Endothelial cell of umbilical vein (primary cell): ENCODE data around the gene POU6F2. TPM values are rescaled to one million over a fixed set of nuclear protein-coding genes. Genes with fewer than 3 reads are reported as not detected.

Source experiments
- BruUV-seq: library from RNA; stranded (reverse); fragments of 400-500 nt; replicated peaks from 2 replicates; lab custom pipeline; 2021; lab: Mats Ljungman, UMichigan
- CTCF ChIA-PET: fragments of 300-600, 350-600 bp; sonication (Branson Sonifier 250); formaldehyde crosslinking; loops from one replicate; lab custom pipeline; 2021; ENCODE audit warnings: antibody characterized with exemption, inconsistent platforms; lab: Charles Lee
- POLR2A ChIA-PET: fragments of 300-600, 350-600 bp; sonication (Branson Sonifier 250); formaldehyde crosslinking; loops from one replicate; lab custom pipeline; 2021; ENCODE audit warnings: antibody characterized with exemption, inconsistent platforms; lab: Charles Lee
- DNase-seq: peaks from one replicate; pipeline ENCODE4 v3.0.0-alpha.2; 2011; ENCODE audit warnings: low read depth, low spot score
- FAIRE-seq: peaks from 2 replicates; lab custom pipeline; 2011; peaks lifted over from hg19 to GRCh38; lab: Jason Lieb, UNC
- H2AFZ ChIP-seq: 2 replicates; pipeline ENCODE4 v1.6.0; 2012; ENCODE audit warnings: low read depth, low read length, control low read depth, inconsistent platforms
- H3K27ac ChIP-seq: 2 replicates; pipeline ENCODE4 v1.5.1; 2011; ENCODE audit warnings: low read depth, mild to moderate bottlenecking, control low read depth, low read length, moderate library complexity; ENCODE audit not compliant: insufficient read depth
- H3K27me3 ChIP-seq, 2 experiments: 2 replicates each; pipeline versions ENCODE4 v1.6.0 to v1.6.1; 2011; ENCODE audit warnings: low read length in 2 of 2, mixed read lengths in 1 of 2; ENCODE audit not compliant: control insufficient read depth in 2 of 2, insufficient read depth in 2 of 2
- H3K36me3 ChIP-seq, 2 experiments: 2 replicates in 1 of 2; 3 replicates in 1 of 2; pipeline ENCODE4 v1.5.1; 2011; ENCODE audit warnings: low read length in 2 of 2, mild to moderate bottlenecking in 1 of 2, moderate library complexity in 1 of 2; ENCODE audit not compliant: control insufficient read depth in 2 of 2, insufficient read depth in 2 of 2; ENCODE audit errors: extremely low read depth in 1 of 2
- H3K4me1 ChIP-seq: 3 replicates; pipeline ENCODE4 v1.5.1; 2011; ENCODE audit warnings: mild to moderate bottlenecking, low read length; ENCODE audit not compliant: control insufficient read depth, insufficient read depth; ENCODE audit errors: extremely low read depth
- H3K4me2 ChIP-seq: 2 replicates; pipeline ENCODE4 v1.6.1; 2011; ENCODE audit warnings: low read length, control low read depth, mixed read lengths; ENCODE audit not compliant: insufficient read depth
- H3K4me3 ChIP-seq, 3 experiments: fragments of 200-600 bp in 1 of 3; sonication (generic), shearing (Covaris generic) in 1 of 3; replicated peaks in 1 of 3; 2 replicates each; pipeline ENCODE4 v1.5.1; 2011 to 2016; ENCODE audit warnings: control low read depth in 3 of 3, low read length in 3 of 3, mild to moderate bottlenecking in 2 of 3, inconsistent platforms in 1 of 3, low read depth in 1 of 3, moderate library complexity in 1 of 3; ENCODE audit not compliant: insufficient read depth in 1 of 3
- H3K79me2 ChIP-seq: 2 replicates; pipeline ENCODE4 v1.6.0; 2012; ENCODE audit warnings: low read length, inconsistent platforms; ENCODE audit not compliant: control insufficient read depth, insufficient read depth
- H3K9ac ChIP-seq: replicated peaks from 2 replicates; pipeline ENCODE3; 2011; ENCODE audit warnings: low read length, control low read depth; ENCODE audit not compliant: insufficient read depth; ENCODE audit errors: extremely low read depth
- H3K9me1 ChIP-seq: replicated peaks from 3 replicates; pipeline ENCODE4 v1.6.0; 2011; ENCODE audit warnings: mild to moderate bottlenecking, low read length; ENCODE audit not compliant: control insufficient read depth, insufficient read depth; ENCODE audit errors: extremely low read depth
- H3K9me3 ChIP-seq: replicated peaks from 2 replicates; pipeline ENCODE4 v1.5.1; 2012; ENCODE audit warnings: low read length, inconsistent platforms; ENCODE audit not compliant: control insufficient read depth, insufficient read depth
- H4K20me1 ChIP-seq: replicated peaks from 2 replicates; pipeline ENCODE3; 2011; ENCODE audit warnings: mild to moderate bottlenecking, low read length; ENCODE audit not compliant: control insufficient read depth, insufficient read depth; ENCODE audit errors: extremely low read depth
- CTCF ChIP-seq, 2 donors: IDR thresholded peaks; 1 replicate in 1 of 2; 2 replicates in 1 of 2; pipeline ENCODE4 v1.5.1; 2011; ENCODE audit warnings: low read length in 2 of 2, mild to moderate bottlenecking in 2 of 2, moderate library complexity in 2 of 2, control low read depth in 1 of 2, inconsistent platforms in 1 of 2, low read depth in 1 of 2; ENCODE audit not compliant: insufficient read depth in 1 of 2; ENCODE audit errors: extremely low read depth in 1 of 2
- EZH2 ChIP-seq: IDR thresholded peaks from 2 replicates; pipeline ENCODE4 v1.6.1; 2012; ENCODE audit warnings: borderline replicate concordance, low read depth, mild to moderate bottlenecking, moderate library complexity, low read length, inconsistent platforms; ENCODE audit not compliant: severe bottlenecking
- FOS ChIP-seq: IDR thresholded peaks from 2 replicates; pipeline ENCODE4 v1.6.1; 2011; ENCODE audit warnings: mild to moderate bottlenecking, low read length, moderate library complexity, borderline replicate concordance; ENCODE audit not compliant: insufficient read depth
- GATA2 ChIP-seq: IDR thresholded peaks from 2 replicates; pipeline ENCODE4 v1.7.0; 2011; ENCODE audit warnings: low read depth, mild to moderate bottlenecking, moderate library complexity, mixed read lengths, low read length; ENCODE audit not compliant: insufficient read length, insufficient read depth
- JUN ChIP-seq: IDR thresholded peaks from 2 replicates; pipeline ENCODE4 v1.6.1; 2011; ENCODE audit warnings: borderline replicate concordance, low read depth; ENCODE audit not compliant: insufficient read length, insufficient read depth
- MYC ChIP-seq: IDR thresholded peaks from one replicate; pipeline ENCODE4 v1.6.1; 2011; ENCODE audit warnings: mild to moderate bottlenecking, low read depth, low read length
- POLR2A ChIP-seq: IDR thresholded peaks from 2 replicates; pipeline ENCODE4 v1.6.1; 2012; ENCODE audit warnings: low read depth, mild to moderate bottlenecking, control low read depth, low read length
- POLR2AphosphoS5 ChIP-seq: IDR thresholded peaks from 2 replicates; pipeline ENCODE4 v1.6.1; 2012; ENCODE audit warnings: low read depth, mild to moderate bottlenecking, control low read depth, low read length, moderate library complexity; ENCODE audit not compliant: insufficient read depth
- dilution Hi-C: fragments of 300-500 bp; cut with MboI; formaldehyde crosslinking; loops from one replicate; pipeline ENCODE4 v1.15.0; 2019; ENCODE audit warnings: low sequenced_read_pairs; ENCODE audit not compliant: extremely low pct_ligation_motif_present
- intact Hi-C: fragments of 100-400 bp; cut with micrococcal nuclease; formaldehyde crosslinking; loops from one replicate; pipeline ENCODE4 v1.10.0; 2022
- polyA plus RNA-seq, 4 experiments: library from polyadenylated mRNA; depleted of rRNA in 3 of 4; stranded (reverse) in 3 of 4; unstranded in 1 of 4; fragments of >200 nt; gene quantifications; 2 replicates each; pipeline versions ENCODE4 v1.2.1 to v1.2.3, GENCODE V29; 2011 to 2012; ENCODE audit warnings: missing spikeins in 1 of 4
- total RNA-seq: library from RNA; stranded (reverse); gene quantifications from 2 replicates; pipeline ENCODE4 v1.2.3, GENCODE V29; 2021
- TF ChIP-seq, protein P1 (sequence below): IDR thresholded peaks from 2 replicates; pipeline ENCODE4 v1.6.1; 2011; ENCODE audit not compliant: insufficient read depth, insufficient read length

POU6F2 gene
- total and polyA plus RNA-seq, 2 donors (not counting 3 experiments of a cell fraction or from before 2014, with no cell fraction given), result 0.29 TPM; not detected in 1

DNA sequence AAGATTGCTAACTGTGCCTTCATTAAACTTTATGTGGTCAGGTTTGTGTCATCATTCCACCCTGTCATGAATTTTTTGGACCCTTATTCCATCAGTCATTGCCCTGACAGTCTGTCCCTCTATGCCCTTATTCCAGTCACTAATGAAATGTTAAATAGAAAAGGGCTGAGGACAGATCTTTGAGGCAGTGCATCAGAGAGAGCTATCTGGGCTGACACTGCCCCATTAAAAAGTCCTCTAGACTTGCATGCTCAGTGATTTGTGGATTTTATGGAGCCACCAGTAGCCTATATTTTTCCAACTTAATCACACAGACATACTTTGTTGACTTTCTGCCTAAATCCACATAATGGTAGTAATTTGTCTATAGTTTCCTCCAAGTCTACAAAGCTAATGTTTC is 323.8 kb downstream of the POU6F2 start:
- Histone ChIP-seq H3K36me3 (no peaks in the 10 kb centered on the region), H3K9ac (no peak overlapping the region), H3K27ac (no peak overlapping the region), H3K79me2 (no peaks in the 10 kb centered on the region), H3K4me3 (no peak overlapping the region), H3K9me3 (no peaks in the 10 kb centered on the region), H3K4me2 (no peak overlapping the region), H3K4me1 (no peaks in the 10 kb centered on the region), H4K20me1 (no peaks in the 10 kb centered on the region), H3K27me3 (no peaks in the 10 kb centered on the region), H2AFZ (no peak overlapping the region), H3K9me1 (no peaks in the 10 kb centered on the region)
- TF ChIP-seq EZH2 (no peak), JUN (no peak)
- TF ChIP-seq, protein P1, sequence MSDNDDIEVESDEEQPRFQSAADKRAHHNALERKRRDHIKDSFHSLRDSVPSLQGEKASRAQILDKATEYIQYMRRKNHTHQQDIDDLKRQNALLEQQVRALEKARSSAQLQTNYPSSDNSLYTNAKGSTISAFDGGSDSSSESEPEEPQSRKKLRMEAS, result no peak
- FAIRE-seq (no peak), DNase-seq (no peak)
- dilution Hi-C loops, result no loop called here
- no TSS peak for BruUV-seq
- ChIA-PET POLR2A (no interaction called here), CTCF (no interaction called here)
- intact Hi-C loops, result no loop called here

DNA sequence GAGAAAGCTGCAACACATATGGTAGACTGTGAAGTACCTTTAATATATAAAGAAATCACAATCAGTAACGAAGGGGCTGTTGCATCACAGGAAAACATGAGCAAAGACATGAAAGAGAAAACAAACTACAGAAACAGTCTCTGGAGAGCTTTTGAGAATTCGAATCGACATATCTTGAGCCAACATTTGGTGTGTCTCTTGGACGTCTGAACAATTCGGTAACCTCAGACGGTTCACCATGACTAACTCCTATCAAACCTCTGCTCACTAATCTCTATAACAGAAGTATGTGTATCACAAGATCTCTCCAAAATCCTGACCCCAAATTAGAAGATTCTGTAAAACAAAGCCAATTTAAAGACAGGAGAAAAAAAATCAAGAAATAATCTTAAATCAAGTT is 326.5 kb downstream of the POU6F2 start:
- dilution Hi-C loops (no loop called here), intact Hi-C loops (no loop called here)
- no peak overlapping the region for H3K4me3 ChIP-seq
- FAIRE-seq, result no peak
- no peaks in the 10 kb centered on the region for H3K4me1 ChIP-seq
- no peak for DNase-seq
- H3K36me3 ChIP-seq, result no peaks in the 10 kb centered on the region
- H3K27me3 ChIP-seq, result no peaks in the 10 kb centered on the region
- H4K20me1 ChIP-seq, result no peaks in the 10 kb centered on the region
- H3K9me3 ChIP-seq, result no peaks in the 10 kb centered on the region
- no peaks in the 10 kb centered on the region for H3K9me1 ChIP-seq
- no peak overlapping the region for H3K9ac ChIP-seq
- no TSS peak for BruUV-seq
- TF ChIP-seq EZH2 (no peak), POLR2AphosphoS5 (no peak), MYC (no peak), POLR2A (no peak), JUN (no peak), GATA2 (no peak), FOS (no peak), CTCF (IDR thresholded peaks at IDR 0.05; ENCODE audit: extremely low read depth in 1 of 2, insufficient read depth in 1 of 2, low read depth in 1 of 2, low read length in 2 of 2) (no peak)
- TF ChIP-seq, protein P1, result no peak
- H3K4me2 ChIP-seq, result no peak overlapping the region
- ChIA-PET POLR2A (no interaction called here), CTCF (no interaction called here)
- no peaks in the 10 kb centered on the region for H3K79me2 ChIP-seq
- H3K27ac ChIP-seq, result no peak overlapping the region
- no peak overlapping the region for H2AFZ ChIP-seq
